ENCODE measurements around the gene NELFE. TPM values are rescaled to one million over a fixed set of nuclear protein-coding genes. Genes with fewer than 3 reads are reported as not detected.

NELFE gene
- total and polyA plus RNA-seq, 2 experiments from 2014 or later: 62.9 to 108 TPM

GRCh38 chr6:31971279-31971992, 12.7 kb upstream of the NELFE start:
- in situ Hi-C loops (cut with MboI): no loop called here

DNA sequence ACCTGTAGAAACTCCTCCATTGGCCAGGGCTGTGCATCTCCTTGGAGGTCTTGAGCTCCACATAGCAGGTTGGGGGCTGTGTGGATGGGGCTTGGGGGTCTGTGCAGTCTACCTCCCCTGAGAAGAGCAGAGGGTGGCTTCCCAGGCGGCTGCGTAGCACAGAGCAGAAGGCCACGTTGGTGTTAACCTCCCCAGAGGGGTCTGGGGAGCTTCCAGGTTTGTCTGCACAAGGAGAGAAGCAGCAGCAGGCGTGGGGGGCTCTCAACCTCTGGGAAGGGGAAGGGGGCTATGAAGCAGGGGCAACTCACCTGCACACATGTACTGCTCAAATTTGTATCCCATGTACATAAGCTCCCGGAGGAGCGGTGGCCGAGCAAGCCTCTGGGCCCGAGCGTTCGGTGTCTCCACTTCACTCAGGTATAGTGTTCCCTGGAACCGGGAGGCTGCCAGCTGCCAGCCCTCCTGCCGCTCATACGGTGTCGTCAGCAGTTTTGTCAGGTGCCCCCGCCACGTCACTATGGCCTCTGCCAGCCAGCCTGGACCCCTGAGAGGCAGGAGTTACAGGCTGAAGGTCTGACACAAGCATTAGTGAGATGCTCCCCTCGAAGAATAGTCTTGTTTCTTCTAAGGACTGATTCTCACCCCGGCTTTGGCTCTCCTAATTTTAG, 12.0 kb upstream of the NELFE start:
- in situ Hi-C loops (cut with MboI): no loop called here
- Histone ChIP-seq H3K4me1 (ENCODE audit: insufficient read depth) (peaks cover 13% of the 10 kb centered on the region), H3K4me2 (ENCODE audit: unreplicated experiment) (peak overlapping the region; percentile 94), H3K4me3 (peak overlapping the region; percentile 90), H3K79me2 (ENCODE audit: insufficient read depth) (peaks cover 57% of the 10 kb centered on the region), H3K9ac (peak overlapping the region; percentile 99), H2AFZ (no peak overlapping the region), H3K27me3 (replicated peaks; ENCODE audit: insufficient read depth) (no peaks in the 10 kb centered on the region), H3K36me3 (ENCODE audit: low read depth) (peaks cover 11% of the 10 kb centered on the region; the same call in 1 of the 2 replicates), H3K27ac (peak overlapping the region; percentile 96), H3K9me3 (ENCODE audit: low read depth) (no peaks in the 10 kb centered on the region), H3K9me2 (ENCODE audit: insufficient read depth) (no peaks in the 10 kb centered on the region), H3F3A (ENCODE audit: insufficient read depth) (peaks cover 23% of the 10 kb centered on the region), H4K20me1 (ENCODE audit: insufficient read depth) (no peaks in the 10 kb centered on the region)
- DNase-seq: peak; percentile 16
- no peak for TF ChIP-seq EZH2 (IDR thresholded peaks at IDR 0.05; ENCODE audit: insufficient read depth, poor library complexity, severe bottlenecking)
- no peak for TF ChIP-seq EZH2phosphoT487 (IDR thresholded peaks at IDR 0.05; ENCODE audit: insufficient read depth, low read depth)
- 52 to 61% methylated on average over 18 of the region's 18 CpGs for WGBS, 2 experiments (ENCODE audit: low coverage in 1 of 2, low lambda C conversion rate in 2 of 2, missing lambda C conversion rate in 2 of 2)

More at GRCh38 chr6:31971279-31971992, 12.7 kb upstream of the NELFE start:
- no peak for DNase-seq
- Histone ChIP-seq H3K9ac (peak overlapping the region; percentile 99), H2AFZ (peak overlapping the region; percentile 60), H3K9me2 (ENCODE audit: insufficient read depth) (no peaks in the 10 kb centered on the region), H3K9me3 (ENCODE audit: low read depth) (no peaks in the 10 kb centered on the region), H3K36me3 (ENCODE audit: low read depth) (peaks cover 9% of the 10 kb centered on the region; the same call in 1 of the 2 replicates), H3K27ac (peak overlapping the region; percentile 96), H3F3A (ENCODE audit: insufficient read depth) (peaks cover 23% of the 10 kb centered on the region), H3K27me3 (replicated peaks; ENCODE audit: insufficient read depth) (no peaks in the 10 kb centered on the region), H3K4me1 (ENCODE audit: insufficient read depth) (peaks cover 13% of the 10 kb centered on the region), H3K4me2 (ENCODE audit: unreplicated experiment) (peak overlapping the region; percentile 94), H4K20me1 (ENCODE audit: insufficient read depth) (no peaks in the 10 kb centered on the region), H3K4me3 (peak overlapping the region; percentile 90), H3K79me2 (ENCODE audit: insufficient read depth) (peaks cover 57% of the 10 kb centered on the region)
- TF ChIP-seq EZH2phosphoT487 (IDR thresholded peaks at IDR 0.05; ENCODE audit: insufficient read depth, low read depth): no peak
- TF ChIP-seq EZH2 (IDR thresholded peaks at IDR 0.05; ENCODE audit: insufficient read depth, poor library complexity, severe bottlenecking): no peak
- WGBS, 2 experiments (ENCODE audit: low coverage in 1 of 2, low lambda C conversion rate in 2 of 2, missing lambda C conversion rate in 2 of 2): 14 to 17% methylated on average over 29 of the region's 29 CpGs

- in situ Hi-C loops (cut with MboI): no loop called here
- Histone ChIP-seq H3K9me2 (ENCODE audit: insufficient read depth) (no peaks in the 10 kb centered on the region), H3K4me2 (ENCODE audit: unreplicated experiment) (peak overlapping the region; percentile 94), H3K4me1 (ENCODE audit: insufficient read depth) (peaks cover 13% of the 10 kb centered on the region), H2AFZ (no peak overlapping the region), H3K9ac (peak overlapping the region; percentile 99), H4K20me1 (ENCODE audit: insufficient read depth) (no peaks in the 10 kb centered on the region), H3K79me2 (ENCODE audit: insufficient read depth) (peaks cover 53% of the 10 kb centered on the region), H3F3A (ENCODE audit: insufficient read depth) (peaks cover 23% of the 10 kb centered on the region), H3K36me3 (ENCODE audit: low read depth) (peaks cover 15% of the 10 kb centered on the region; the same call in 1 of the 2 replicates), H3K27me3 (replicated peaks; ENCODE audit: insufficient read depth) (no peaks in the 10 kb centered on the region), H3K9me3 (ENCODE audit: low read depth) (no peaks in the 10 kb centered on the region), H3K4me3 (peak overlapping the region; percentile 90), H3K27ac (peak overlapping the region; percentile 96)
- TF ChIP-seq EZH2 (IDR thresholded peaks at IDR 0.05; ENCODE audit: insufficient read depth, poor library complexity, severe bottlenecking) (no peak), EZH2phosphoT487 (IDR thresholded peaks at IDR 0.05; ENCODE audit: insufficient read depth, low read depth) (no peak)
- WGBS, 2 experiments (ENCODE audit: low coverage in 1 of 2, low lambda C conversion rate in 2 of 2, missing lambda C conversion rate in 2 of 2): 63 to 68% methylated on average over 17 of the region's 17 CpGs
- DNase-seq: peak; percentile 56
These were observed 11.2 kb upstream of the NELFE start for GRCh38 chr6:31969712-31970603.

All from GM23248 (cell line).